Heart left ventricle (tissue), 13 donors: ENCODE data around the gene CXCR6.

Experiments
- CTCF ChIP-seq, 12 donors: fragments of 200-600 bp; sonication (generic) in 4 of 12; IDR thresholded peaks; one replicate each; pipeline versions ENCODE4 v1.5.0 to v1.8.0; 2018 to 2022; ENCODE audit warnings: antibody characterized with exemption in 12 of 12, mild to moderate bottlenecking in 5 of 12
- POLR2A ChIP-seq, 2 donors: fragments of 450-650 bp; IDR thresholded peaks; one replicate each; pipeline ENCODE4 v1.6.1; 2017; ENCODE audit warnings: antibody characterized with exemption in 2 of 2, mild to moderate bottlenecking in 2 of 2, moderate library complexity in 2 of 2
- donor health status: ischemic (EF 13 %, LVEDD 7.1; RV severe dilation, severe dysfunction).
- donor health status: DM: no; HTN: yes; CAD: no.
- donor health status: DM: no; HTN: no; CAD: no.
- donor health status: ischemic (EF 25% LVEDD 6.9; RV normal size, moderate dysfunction).
- donor health status: ischemic (EF 25% LVEDD 5.7; RV mildly dilated, moderate dysfunction).
- donor health status: ischemic (EF 35%, LVEDD 5.7; RV mildly dilated, moderate dysfunction).
- donor health status: nonischemic (EF 11% LVEDD 7.7; RV severe dilation, severe dysfunction).
- donor health status: DM: yes; HTN: yes; CAD: no.
- donor health status: PGD.
- donor health status: ischemic (EF 29% LVEDD 5.4; RV normal size, mild dysfunction).
- donor health status: nonischemic (EF 23%, LVEDD 6.1; RV moderate dilation, normal function).

GRCh38 chr3:45976191-45977091 is 33.2 kb downstream of the CXCR6 start:
- TF ChIP-seq CTCF (IDR thresholded peaks at IDR 0.05) (no peak), POLR2A (IDR thresholded peaks at IDR 0.05) (no peak)
